ENCODE measurements around the gene EEF1B2.
"Not testable (repeated sequence)": the region's sequence is repeated elsewhere in the genome, so short reads cannot be mapped to it uniquely, and the experiment has no call there.

EEF1B2 gene

GRCh38 chr2:206154197-206154596, 5.5 kb upstream of the EEF1B2 start:
- H3K4me3 ChIP-seq (ENCODE audit: low read depth, low read length), result no peak overlapping the region
- TF ChIP-seq CTCF (IDR thresholded peaks at IDR 0.05; ENCODE audit: borderline replicate concordance, insufficient read depth, low read depth, low read length), result peak; percentile 29; the same call in 1 of the 2 replicates

- not testable (repeated sequence) for H3K4me3 ChIP-seq (ENCODE audit: low read depth, low read length)
These were observed 2.7 kb upstream of the EEF1B2 start for GRCh38 chr2:206157014-206157413.

- H3K4me3 ChIP-seq (ENCODE audit: low read depth, low read length), result peak overlapping the region; percentile 75
- no peak for TF ChIP-seq CTCF (IDR thresholded peaks at IDR 0.05; ENCODE audit: borderline replicate concordance, insufficient read depth, low read depth, low read length)
These were observed 941 bp upstream of the EEF1B2 start for GRCh38 chr2:206158563-206159345.

- TF ChIP-seq CTCF (IDR thresholded peaks at IDR 0.05; ENCODE audit: borderline replicate concordance, insufficient read depth, low read depth, low read length), result no peak
- peak overlapping the region; percentile 59 for H3K4me3 ChIP-seq (ENCODE audit: low read depth, low read length)
These were observed 571 bp downstream of the EEF1B2 start for GRCh38 chr2:206160125-206160806.

- no peak for TF ChIP-seq CTCF (IDR thresholded peaks at IDR 0.05; ENCODE audit: borderline replicate concordance, insufficient read depth, low read depth, low read length)
These were observed 1.1 kb downstream of the EEF1B2 start for GRCh38 chr2:206160807-206161179.

GRCh38 chr2:206162401-206162800, 2.7 kb downstream of the EEF1B2 start:
- H3K4me3 ChIP-seq (ENCODE audit: low read depth, low read length), result not testable (repeated sequence)

More at GRCh38 chr2:206160807-206161179, 1.1 kb downstream of the EEF1B2 start:
- peak overlapping the region; percentile 59 for H3K4me3 ChIP-seq (ENCODE audit: low read depth, low read length)

- TF ChIP-seq CTCF (IDR thresholded peaks at IDR 0.05; ENCODE audit: borderline replicate concordance, insufficient read depth, low read depth, low read length), result no peak
- no peak overlapping the region for H3K4me3 ChIP-seq (ENCODE audit: low read depth, low read length)
These were observed 3.7 kb downstream of the EEF1B2 start for GRCh38 chr2:206163251-206163880.

All from GM12875 (cell line).